ENCODE measurements around the gene FOSL1. TPM values are rescaled to one million over a fixed set of nuclear protein-coding genes. Genes with fewer than 3 reads are reported as not detected.

FOSL1 gene
- total RNA-seq, 1 experiment from 2014 or later, result 2.7 TPM

- H3K4me3 ChIP-seq (ENCODE audit: low read depth, low read length), result no peak overlapping the region
- no peaks in the 10 kb centered on the region for H3K9me3 ChIP-seq
- POLR2A ChIA-PET, result no interaction called here
- DNase-seq, result no peak
- H3K27me3 Mint-ChIP-seq (ENCODE audit: insufficient read depth, unreplicated experiment), result peaks cover 3% of the 10 kb centered on the region
- H3K4me1 ChIP-seq, result no peaks in the 10 kb centered on the region
- intact Hi-C loops (cut with micrococcal nuclease; ENCODE audit: unreplicated experiment), result no loop called here
- H3K36me3 ChIP-seq (ENCODE audit: control insufficient read depth, insufficient read depth, low read length), result no peaks in the 10 kb centered on the region
- CTCF ChIA-PET, result interaction anchor here (1.8 kb wide), 1 partner anchor 54 kb away, joined by 3 read pairs; the partner anchor contains the start of gene FIBP
- no peaks in the 10 kb centered on the region for H3K36me3 Mint-ChIP-seq (ENCODE audit: insufficient read depth, unreplicated experiment)
- no TSS peak for BruUV-seq (replicated peaks)
- no peak overlapping the region for H3K27ac Mint-ChIP-seq (ENCODE audit: unreplicated experiment)
- no peaks in the 10 kb centered on the region for H3K4me1 Mint-ChIP-seq (ENCODE audit: low read depth, unreplicated experiment)
- H3K27me3 ChIP-seq (replicated peaks; ENCODE audit: control insufficient read depth, insufficient read depth, low read length), result no peaks in the 10 kb centered on the region
- no peak overlapping the region for H3K4me3 Mint-ChIP-seq (ENCODE audit: unreplicated experiment)
- no peaks in the 10 kb centered on the region for H3K9me3 Mint-ChIP-seq (ENCODE audit: unreplicated experiment)
- no peak for TF ChIP-seq CTCF (IDR thresholded peaks at IDR 0.05; ENCODE audit: insufficient read depth in 1 of 2, low read depth in 1 of 2, low read length in 1 of 2, severe bottlenecking in 1 of 2, unreplicated experiment in 1 of 2)
These were observed 41.6 kb upstream of the FOSL1 start for GRCh38 chr11:65941720-65942310.

- ChIA-PET POLR2A (no interaction called here), CTCF (no interaction called here)
- H3K27me3 Mint-ChIP-seq (ENCODE audit: insufficient read depth, unreplicated experiment), result peaks cover 4% of the 10 kb centered on the region
- no peak for DNase-seq
- no peaks in the 10 kb centered on the region for H3K4me1 ChIP-seq
- no peaks in the 10 kb centered on the region for H3K27me3 ChIP-seq (replicated peaks; ENCODE audit: control insufficient read depth, insufficient read depth, low read length)
- H3K4me3 Mint-ChIP-seq (ENCODE audit: unreplicated experiment), result no peak overlapping the region
- TF ChIP-seq CTCF (IDR thresholded peaks at IDR 0.05; ENCODE audit: insufficient read depth in 1 of 2, low read depth in 1 of 2, low read length in 1 of 2, severe bottlenecking in 1 of 2, unreplicated experiment in 1 of 2), result no peak
- intact Hi-C loops (cut with micrococcal nuclease; ENCODE audit: unreplicated experiment), result no loop called here
- no peak overlapping the region for H3K4me3 ChIP-seq (ENCODE audit: low read depth, low read length)
- no peaks in the 10 kb centered on the region for H3K36me3 ChIP-seq (ENCODE audit: control insufficient read depth, insufficient read depth, low read length)
- no peaks in the 10 kb centered on the region for H3K36me3 Mint-ChIP-seq (ENCODE audit: insufficient read depth, unreplicated experiment)
- no peaks in the 10 kb centered on the region for H3K9me3 ChIP-seq
- H3K27ac Mint-ChIP-seq (ENCODE audit: unreplicated experiment), result no peak overlapping the region
- no peaks in the 10 kb centered on the region for H3K9me3 Mint-ChIP-seq (ENCODE audit: unreplicated experiment)
- no TSS peak for BruUV-seq (replicated peaks)
- no peaks in the 10 kb centered on the region for H3K4me1 Mint-ChIP-seq (ENCODE audit: low read depth, unreplicated experiment)
These were observed 37.6 kb upstream of the FOSL1 start for GRCh38 chr11:65937766-65938165.

DNA sequence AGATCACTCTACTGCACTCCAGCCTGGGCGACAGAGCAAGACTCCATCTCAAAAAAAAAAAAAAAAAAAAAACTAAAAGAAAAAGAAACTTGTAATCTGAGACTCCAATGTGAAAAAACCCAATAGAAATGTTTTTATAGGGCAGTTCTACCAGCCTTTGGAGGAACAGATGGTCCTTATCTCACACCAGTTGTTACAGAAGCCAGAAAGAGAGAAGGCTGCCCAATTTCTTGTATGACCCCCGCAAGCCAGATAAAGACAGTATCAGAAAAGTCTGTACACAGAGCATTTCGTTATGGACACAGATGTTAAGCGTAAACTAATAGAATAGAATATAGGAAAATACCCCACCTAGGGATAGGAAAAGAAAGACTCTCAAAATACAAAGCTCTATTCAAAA lies 33.8 kb upstream of the FOSL1 start:
- H3K4me1 ChIP-seq, result no peaks in the 10 kb centered on the region
- no peaks in the 10 kb centered on the region for H3K36me3 ChIP-seq (ENCODE audit: control insufficient read depth, insufficient read depth, low read length)
- POLR2A ChIA-PET, result interaction anchor here (0.5 to 0.6 kb wide), 2 partner anchors 87 to 177 kb away, joined by 3 read pairs; no protein-coding TSS in a partner anchor
- H3K27me3 ChIP-seq (replicated peaks; ENCODE audit: control insufficient read depth, insufficient read depth, low read length), result no peaks in the 10 kb centered on the region
- TF ChIP-seq CTCF (IDR thresholded peaks at IDR 0.05; ENCODE audit: insufficient read depth in 1 of 2, low read depth in 1 of 2, low read length in 1 of 2, severe bottlenecking in 1 of 2, unreplicated experiment in 1 of 2), result no peak
- BruUV-seq (replicated peaks), result no TSS peak
- intact Hi-C loops (cut with micrococcal nuclease; ENCODE audit: unreplicated experiment), result no loop called here
- peaks cover 4% of the 10 kb centered on the region for H3K27me3 Mint-ChIP-seq (ENCODE audit: insufficient read depth, unreplicated experiment)
- H3K9me3 ChIP-seq, result no peaks in the 10 kb centered on the region
- H3K9me3 Mint-ChIP-seq (ENCODE audit: unreplicated experiment), result no peaks in the 10 kb centered on the region
- no peak overlapping the region for H3K27ac Mint-ChIP-seq (ENCODE audit: unreplicated experiment)
- H3K36me3 Mint-ChIP-seq (ENCODE audit: insufficient read depth, unreplicated experiment), result no peaks in the 10 kb centered on the region
- H3K4me3 ChIP-seq (ENCODE audit: low read depth, low read length), result no peak overlapping the region
- CTCF ChIA-PET, result interaction anchor here (1.2 kb wide), 1 partner anchor 49 kb away, joined by 4 read pairs; no protein-coding TSS in a partner anchor
- no peaks in the 10 kb centered on the region for H3K4me1 Mint-ChIP-seq (ENCODE audit: low read depth, unreplicated experiment)
- H3K4me3 Mint-ChIP-seq (ENCODE audit: unreplicated experiment), result no peak overlapping the region
- DNase-seq, result no peak

Data from Caco-2 (cell line).